ENCODE data around the gene USB1.

- TF ChIP-seq, protein P1, sequence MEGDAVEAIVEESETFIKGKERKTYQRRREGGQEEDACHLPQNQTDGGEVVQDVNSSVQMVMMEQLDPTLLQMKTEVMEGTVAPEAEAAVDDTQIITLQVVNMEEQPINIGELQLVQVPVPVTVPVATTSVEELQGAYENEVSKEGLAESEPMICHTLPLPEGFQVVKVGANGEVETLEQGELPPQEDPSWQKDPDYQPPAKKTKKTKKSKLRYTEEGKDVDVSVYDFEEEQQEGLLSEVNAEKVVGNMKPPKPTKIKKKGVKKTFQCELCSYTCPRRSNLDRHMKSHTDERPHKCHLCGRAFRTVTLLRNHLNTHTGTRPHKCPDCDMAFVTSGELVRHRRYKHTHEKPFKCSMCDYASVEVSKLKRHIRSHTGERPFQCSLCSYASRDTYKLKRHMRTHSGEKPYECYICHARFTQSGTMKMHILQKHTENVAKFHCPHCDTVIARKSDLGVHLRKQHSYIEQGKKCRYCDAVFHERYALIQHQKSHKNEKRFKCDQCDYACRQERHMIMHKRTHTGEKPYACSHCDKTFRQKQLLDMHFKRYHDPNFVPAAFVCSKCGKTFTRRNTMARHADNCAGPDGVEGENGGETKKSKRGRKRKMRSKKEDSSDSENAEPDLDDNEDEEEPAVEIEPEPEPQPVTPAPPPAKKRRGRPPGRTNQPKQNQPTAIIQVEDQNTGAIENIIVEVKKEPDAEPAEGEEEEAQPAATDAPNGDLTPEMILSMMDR (conservative IDR thresholded peaks at IDR 0.05 in 1 of 2, IDR thresholded peaks at IDR 0.05 in 1 of 2; ENCODE audit: low read depth in 1 of 2, low read length in 2 of 2) = no peak
- TF ChIP-seq EZH2 (IDR thresholded peaks at IDR 0.05; ENCODE audit: low read length, missing control alignments) = peak; percentile 40
These were observed 23.5 kb downstream of the USB1 start for GRCh38 chr16:58024486-58025350.
